NCI-H748 (cell line): Measurements from ENCODE around the gene PLA2G4A.

Experiments
- DNase-seq: peaks from one replicate; lab custom pipeline; 2025; ENCODE audit not compliant: unreplicated experiment; lab: John Stamatoyannopoulos, UW

The PLA2G4A gene

GRCh38 chr1:186872291-186872690, 43.5 kb downstream of the PLA2G4A start:
- no peak for DNase-seq

GRCh38 chr1:186873687-186874086, 44.9 kb downstream of the PLA2G4A start:
- no peak for DNase-seq

- DNase-seq = no peak
These were observed 47.4 kb downstream of the PLA2G4A start for GRCh38 chr1:186875896-186876835.

GRCh38 chr1:186878356-186878755, 49.6 kb downstream of the PLA2G4A start:
- no peak for DNase-seq

- no peak for DNase-seq
These were observed 52.2 kb downstream of the PLA2G4A start for GRCh38 chr1:186880982-186881381.

- DNase-seq = no peak
These were observed 53.8 kb downstream of the PLA2G4A start for GRCh38 chr1:186882372-186883134.

GRCh38 chr1:186884251-186884650, 55.5 kb downstream of the PLA2G4A start:
- DNase-seq = no peak

GRCh38 chr1:186887203-186887602, 58.5 kb downstream of the PLA2G4A start:
- no peak for DNase-seq

- no peak for DNase-seq
These were observed 59.6 kb downstream of the PLA2G4A start for GRCh38 chr1:186888367-186888766.

GRCh38 chr1:186892936-186893335, 64.2 kb downstream of the PLA2G4A start:
- DNase-seq = no peak

- no peak for DNase-seq
These were observed 65.7 kb downstream of the PLA2G4A start for GRCh38 chr1:186894415-186894814.

GRCh38 chr1:186896211-186896610, 67.5 kb downstream of the PLA2G4A start:
- no peak for DNase-seq

GRCh38 chr1:186897008-186897407, 68.3 kb downstream of the PLA2G4A start:
- no peak for DNase-seq

- no peak for DNase-seq
These were observed 70.8 kb downstream of the PLA2G4A start for GRCh38 chr1:186899577-186899976.

- no peak for DNase-seq
These were observed 71.2 kb downstream of the PLA2G4A start for GRCh38 chr1:186899977-186900376.

- DNase-seq = no peak
These were observed 71.9 kb downstream of the PLA2G4A start for GRCh38 chr1:186900539-186901237.

GRCh38 chr1:186901631-186902030, 72.9 kb downstream of the PLA2G4A start:
- DNase-seq = no peak

- no peak for DNase-seq
These were observed 74.8 kb downstream of the PLA2G4A start for GRCh38 chr1:186903374-186904136.

GRCh38 chr1:186904361-186904760, 75.6 kb downstream of the PLA2G4A start:
- no peak for DNase-seq

GRCh38 chr1:186905561-186905960, 76.8 kb downstream of the PLA2G4A start:
- no peak for DNase-seq

GRCh38 chr1:186915555-186915954, 86.8 kb downstream of the PLA2G4A start:
- no peak for DNase-seq
